GM18499 (cell line): ENCODE results near the gene STKLD1.

Source experiments
- ATAC-seq: cut with Tn5 transposase; IDR thresholded peaks from one replicate; pipeline ENCODE4 v1.9.1; 2021; ENCODE audit warnings: moderate number of reproducible peaks; ENCODE audit not compliant: insufficient read depth, unreplicated experiment

Gene STKLD1

DNA sequence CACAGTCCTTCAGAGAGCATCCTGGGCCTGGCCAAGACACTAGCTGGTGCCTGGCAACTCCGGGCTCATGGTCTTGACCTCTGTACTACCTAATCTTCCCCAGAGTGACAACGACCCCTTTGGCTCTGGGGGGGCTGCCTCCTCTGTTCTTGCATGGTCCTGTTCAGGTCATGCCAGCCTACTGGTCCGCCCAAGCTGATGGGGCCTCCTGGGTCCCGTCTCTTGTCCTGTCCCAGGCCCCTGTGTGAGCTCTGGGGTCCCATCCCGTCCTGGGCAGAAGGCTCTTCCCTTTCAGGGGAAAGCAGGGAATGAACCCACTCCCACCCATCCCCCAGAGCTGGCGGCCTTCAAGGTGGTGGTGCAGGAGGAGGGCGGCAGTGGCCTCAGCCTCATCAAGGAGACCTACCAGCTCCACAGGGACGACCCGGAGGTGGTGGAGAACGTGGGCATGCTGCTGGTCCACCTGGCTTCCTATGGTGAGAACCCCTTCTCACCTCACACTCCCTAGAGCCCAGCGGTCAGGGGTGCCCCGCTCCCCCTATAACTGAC, 28.4 kb downstream of the STKLD1 start:
- ATAC-seq: no peak

GRCh38 chr9:133405508-133406438, 29.6 kb downstream of the STKLD1 start:
- no peak for ATAC-seq

DNA sequence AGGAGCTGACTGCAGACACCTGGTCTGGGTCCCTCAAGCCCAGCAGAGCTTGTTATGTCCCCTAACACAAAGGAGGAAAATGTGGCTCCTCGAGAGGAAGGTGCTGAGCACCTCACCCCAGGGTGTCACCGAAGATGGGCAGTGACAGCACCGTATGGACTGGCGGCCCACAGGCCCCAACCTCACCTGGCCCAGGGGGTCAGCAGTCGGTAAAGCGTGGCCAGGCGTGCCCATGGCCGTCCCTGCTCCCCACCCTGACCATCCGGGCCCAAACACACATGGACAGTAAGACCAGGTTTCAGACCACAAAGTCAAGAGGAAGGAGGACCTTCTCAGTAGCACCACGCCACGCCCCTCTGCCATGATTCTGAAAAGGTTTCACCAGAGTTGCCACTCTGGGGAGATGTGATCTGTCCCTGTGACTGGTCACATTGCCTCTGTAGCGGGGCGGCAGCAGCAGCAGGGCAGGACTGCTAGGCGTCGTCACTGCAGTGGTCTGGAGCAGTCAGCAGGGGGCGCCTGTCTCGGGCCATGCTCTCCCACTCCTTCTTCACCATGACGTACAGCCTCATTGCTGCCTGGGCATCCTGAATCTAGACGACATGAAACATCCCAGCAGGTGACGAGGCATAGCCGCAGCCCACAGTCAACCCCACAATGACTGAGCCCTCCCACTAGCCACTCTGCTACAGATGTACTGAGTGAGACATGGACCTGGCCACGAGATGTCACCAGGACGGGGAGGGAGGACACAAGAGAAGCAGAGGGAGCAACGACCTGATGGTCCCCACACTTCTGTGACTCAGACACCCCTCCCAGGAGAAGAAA, 30.5 kb downstream of the STKLD1 start:
- no peak for ATAC-seq

GRCh38 chr9:133408042-133408441, 31.9 kb downstream of the STKLD1 start:
- ATAC-seq: no peak

- ATAC-seq: no peak
Measured at GRCh38 chr9:133415170-133415569, 39.0 kb downstream of the STKLD1 start.

GRCh38 chr9:133417541-133418461, 41.6 kb downstream of the STKLD1 start, which contains the start of gene REXO4:
TSS of gene REXO4 (minus strand) at chr9:133418010. CDS start at chr9:133417844, 166 bp downstream.
- peak; percentile 39 for ATAC-seq

- ATAC-seq: no peak
Measured at GRCh38 chr9:133419005-133419404, 42.8 kb downstream of the STKLD1 start.

DNA sequence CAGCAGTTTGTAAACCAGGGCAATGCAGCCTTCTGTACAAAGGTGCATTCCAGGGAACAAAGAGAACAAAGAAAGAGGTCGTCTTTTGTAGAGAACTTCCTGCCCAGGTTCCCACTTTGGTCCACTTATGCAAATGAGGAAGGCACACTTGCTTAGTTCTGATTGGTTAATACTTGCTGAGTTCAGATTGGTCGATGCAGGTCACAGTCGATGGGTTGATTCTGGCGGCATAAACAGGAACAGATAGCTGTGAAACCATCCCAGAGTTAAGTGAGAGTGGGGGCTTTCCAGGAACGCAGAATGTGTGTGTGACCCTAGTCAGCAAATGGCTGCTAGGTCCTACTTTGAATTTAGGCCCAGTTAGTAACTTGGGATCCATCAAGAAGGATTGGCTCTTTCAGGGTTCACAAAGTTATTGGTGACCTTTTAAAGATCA, 44.2 kb downstream of the STKLD1 start:
- no peak for ATAC-seq

- ATAC-seq: no peak
Measured at GRCh38 chr9:133421615-133422542, 45.7 kb downstream of the STKLD1 start, which contains the start of gene ADAMTS13. TSS of gene ADAMTS13 (plus strand) at chr9:133422367. CDS start at chr9:133422444, 77 bp downstream.

DNA sequence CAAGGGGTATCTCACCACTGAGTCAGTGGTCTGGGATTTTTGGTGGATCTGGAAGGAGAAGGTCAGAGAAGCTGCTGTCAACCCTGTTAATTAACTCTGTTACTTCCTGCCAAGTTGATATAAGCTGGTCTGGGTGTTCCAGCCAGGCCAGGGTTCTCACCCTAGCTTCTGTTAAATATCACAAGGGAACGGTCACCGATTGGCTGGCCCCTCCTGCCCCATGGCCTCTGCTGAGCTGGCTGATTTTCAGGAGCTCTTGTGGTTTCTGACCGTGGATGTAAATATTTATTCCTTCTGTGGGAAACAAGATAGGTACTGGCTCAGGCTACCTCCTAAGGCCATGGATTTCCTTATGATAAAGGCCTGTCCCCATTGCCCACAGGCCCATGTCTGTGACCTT, 47.0 kb downstream of the STKLD1 start:
- no peak for ATAC-seq

GRCh38 chr9:133424187-133424586, 48.0 kb downstream of the STKLD1 start:
- no peak for ATAC-seq

DNA sequence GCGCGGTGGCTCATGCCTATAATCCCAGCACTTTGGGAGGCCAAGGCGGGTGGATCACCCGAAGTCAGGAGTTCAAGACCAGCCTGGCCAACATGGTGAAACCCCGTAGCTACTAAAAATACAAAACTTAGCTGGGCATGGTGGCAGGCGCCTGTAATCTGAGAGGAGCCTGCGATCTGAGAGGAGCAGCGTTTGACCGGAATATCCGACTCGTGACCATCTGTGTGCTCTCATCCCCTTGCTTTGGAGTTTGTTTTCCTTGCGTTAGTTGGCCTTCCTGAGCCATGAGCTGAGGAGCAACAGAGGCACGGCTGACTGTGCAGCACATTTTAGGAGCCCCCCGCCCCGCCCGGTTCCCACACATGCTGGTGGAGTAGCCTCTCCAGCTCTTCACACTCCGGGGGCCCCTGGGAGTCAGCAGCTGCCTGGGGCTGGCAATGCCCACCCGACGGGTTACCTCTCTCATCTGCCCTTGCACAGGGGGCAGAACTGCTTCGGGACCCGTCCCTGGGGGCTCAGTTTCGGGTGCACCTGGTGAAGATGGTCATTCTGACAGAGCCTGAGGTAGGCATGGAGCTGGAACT, 49.0 kb downstream of the STKLD1 start:
- no peak for ATAC-seq

DNA sequence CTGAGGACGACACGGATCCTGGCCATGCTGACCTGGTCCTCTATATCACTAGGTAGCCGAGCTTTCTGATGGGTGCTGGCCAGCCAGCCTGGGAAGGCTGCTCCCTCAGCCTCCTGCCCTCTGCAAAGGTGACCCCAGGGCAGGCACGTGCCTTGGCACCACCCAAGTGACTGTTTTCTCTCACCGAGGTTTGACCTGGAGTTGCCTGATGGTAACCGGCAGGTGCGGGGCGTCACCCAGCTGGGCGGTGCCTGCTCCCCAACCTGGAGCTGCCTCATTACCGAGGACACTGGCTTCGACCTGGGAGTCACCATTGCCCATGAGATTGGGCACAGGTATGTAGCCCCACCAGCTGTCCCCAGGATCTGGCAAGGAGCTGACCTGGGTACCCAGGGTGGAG, 49.8 kb downstream of the STKLD1 start:
- no peak for ATAC-seq

- ATAC-seq: no peak
Measured at GRCh38 chr9:133427658-133428348, 51.6 kb downstream of the STKLD1 start.

DNA sequence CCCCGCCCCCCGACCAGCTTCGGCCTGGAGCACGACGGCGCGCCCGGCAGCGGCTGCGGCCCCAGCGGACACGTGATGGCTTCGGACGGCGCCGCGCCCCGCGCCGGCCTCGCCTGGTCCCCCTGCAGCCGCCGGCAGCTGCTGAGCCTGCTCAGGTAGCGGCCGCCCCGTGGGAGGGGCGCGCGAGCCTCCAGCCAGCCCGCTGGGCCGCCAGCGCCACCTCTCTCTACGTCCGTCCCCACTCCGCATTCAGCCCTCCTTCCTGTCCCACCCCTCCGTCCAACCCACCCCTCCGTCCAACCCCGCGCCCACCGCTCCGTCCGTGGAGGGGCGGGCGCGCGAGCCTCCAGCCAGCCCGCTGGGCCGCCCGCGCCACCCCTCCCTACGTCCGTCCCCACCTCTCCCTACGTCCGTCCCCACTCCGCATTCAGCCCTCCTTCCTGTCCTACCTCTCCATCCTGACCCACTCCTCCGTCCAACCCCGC, 52.5 kb downstream of the STKLD1 start:
- ATAC-seq: no peak

DNA sequence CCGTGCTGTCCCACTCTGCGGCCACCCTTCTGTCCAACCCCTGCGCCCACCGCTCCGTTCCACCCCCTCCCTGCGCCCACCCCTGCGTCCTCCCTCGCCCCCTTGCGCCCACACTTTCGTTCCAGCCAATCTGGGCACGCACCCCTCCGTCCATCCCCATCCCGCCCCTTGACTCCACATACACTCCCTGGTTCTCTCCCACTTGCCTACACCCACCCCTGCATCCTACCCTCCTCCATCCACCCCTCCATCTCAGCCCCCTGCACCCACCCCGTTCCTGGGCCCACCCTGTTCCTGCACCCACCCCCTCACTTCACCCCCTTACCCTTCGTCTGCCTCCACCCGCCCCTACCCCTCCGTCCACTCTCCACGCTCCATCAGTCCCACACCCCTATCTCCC, 53.0 kb downstream of the STKLD1 start:
- no peak for ATAC-seq

DNA sequence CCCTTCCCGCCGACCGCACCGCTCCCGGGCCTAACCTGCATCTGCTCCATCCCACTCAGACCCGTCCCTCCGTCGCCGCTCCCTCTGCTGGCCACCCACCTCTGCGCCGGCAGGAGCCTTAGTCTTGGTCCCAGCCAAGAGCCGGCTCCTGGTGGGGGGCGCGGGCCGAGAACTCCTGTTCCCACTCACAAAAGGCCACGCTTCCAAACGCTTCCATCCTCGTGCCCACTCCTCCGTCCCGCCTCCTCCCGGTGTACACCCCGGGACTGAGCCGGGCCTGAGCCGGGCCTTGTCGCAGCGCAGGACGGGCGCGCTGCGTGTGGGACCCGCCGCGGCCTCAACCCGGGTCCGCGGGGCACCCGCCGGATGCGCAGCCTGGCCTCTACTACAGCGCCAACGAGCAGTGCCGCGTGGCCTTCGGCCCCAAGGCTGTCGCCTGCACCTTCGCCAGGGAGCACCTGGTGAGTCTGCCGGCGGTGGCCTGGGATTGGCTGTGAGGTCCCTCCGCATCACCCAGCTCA, 53.5 kb downstream of the STKLD1 start:
- ATAC-seq: no peak
